Measurements from ENCODE around the gene LAMTOR1.

LAMTOR1 gene

GRCh38 chr11:72069787-72070251 is 33.3 kb downstream of the LAMTOR1 start:
- Histone ChIP-seq H3K4me3 (replicated peaks; ENCODE audit: low read depth, low read length) (peak overlapping the region; percentile 44), H3K27me3 (replicated peaks; ENCODE audit: control insufficient read depth, insufficient read depth, low read length) (no peaks in the 10 kb centered on the region), H3K36me3 (ENCODE audit: control insufficient read depth, insufficient read depth, low read length) (no peaks in the 10 kb centered on the region; the same call in 1 of the 2 replicates)
- DNase-seq (ENCODE audit: extremely low read depth, insufficient read length): peak; percentile 25
- TF ChIP-seq CTCF (IDR thresholded peaks at IDR 0.05; ENCODE audit: insufficient read depth, low read length, poor library complexity, severe bottlenecking): no peak

GRCh38 chr11:72069200-72069599 is 33.9 kb downstream of the LAMTOR1 start:
- no peak for DNase-seq (ENCODE audit: extremely low read depth, insufficient read length)
- H3K36me3 ChIP-seq (ENCODE audit: control insufficient read depth, insufficient read depth, low read length): no peaks in the 10 kb centered on the region; the same call in 1 of the 2 replicates
- H3K4me3 ChIP-seq (replicated peaks; ENCODE audit: low read depth, low read length): peak overlapping the region; percentile 44

GRCh38 chr11:72067676-72068075 is 35.4 kb downstream of the LAMTOR1 start:
- no peaks in the 10 kb centered on the region; the same call in 1 of the 2 replicates for H3K36me3 ChIP-seq (ENCODE audit: control insufficient read depth, insufficient read depth, low read length)
- TF ChIP-seq CTCF (IDR thresholded peaks at IDR 0.05; ENCODE audit: insufficient read depth, low read length, poor library complexity, severe bottlenecking): no peak
- no peak overlapping the region for H3K4me3 ChIP-seq (replicated peaks; ENCODE audit: low read depth, low read length)

More at GRCh38 chr11:72069200-72069599, 33.9 kb downstream of the LAMTOR1 start:
- no peaks in the 10 kb centered on the region for H3K27me3 ChIP-seq (replicated peaks; ENCODE audit: control insufficient read depth, insufficient read depth, low read length)
- no peak for TF ChIP-seq CTCF (IDR thresholded peaks at IDR 0.05; ENCODE audit: insufficient read depth, low read length, poor library complexity, severe bottlenecking)

GRCh38 chr11:72067266-72067665 is 35.8 kb downstream of the LAMTOR1 start:
- no peak overlapping the region for H3K4me3 ChIP-seq (replicated peaks; ENCODE audit: low read depth, low read length)
- no peaks in the 10 kb centered on the region; the same call in 1 of the 2 replicates for H3K36me3 ChIP-seq (ENCODE audit: control insufficient read depth, insufficient read depth, low read length)
- TF ChIP-seq CTCF (IDR thresholded peaks at IDR 0.05; ENCODE audit: insufficient read depth, low read length, poor library complexity, severe bottlenecking): no peak
- no peak for DNase-seq (ENCODE audit: extremely low read depth, insufficient read length)
- H3K27me3 ChIP-seq (replicated peaks; ENCODE audit: control insufficient read depth, insufficient read depth, low read length): no peaks in the 10 kb centered on the region

More at GRCh38 chr11:72067676-72068075, 35.4 kb downstream of the LAMTOR1 start:
- DNase-seq (ENCODE audit: extremely low read depth, insufficient read length): no peak
- H3K27me3 ChIP-seq (replicated peaks; ENCODE audit: control insufficient read depth, insufficient read depth, low read length): no peaks in the 10 kb centered on the region

GRCh38 chr11:72066855-72067254 is 36.2 kb downstream of the LAMTOR1 start:
- H3K36me3 ChIP-seq (ENCODE audit: control insufficient read depth, insufficient read depth, low read length): peaks cover under 1% of the 10 kb centered on the region; the same call in 1 of the 2 replicates
- H3K4me3 ChIP-seq (replicated peaks; ENCODE audit: low read depth, low read length): no peak overlapping the region
- TF ChIP-seq CTCF (IDR thresholded peaks at IDR 0.05; ENCODE audit: insufficient read depth, low read length, poor library complexity, severe bottlenecking): no peak
- H3K27me3 ChIP-seq (replicated peaks; ENCODE audit: control insufficient read depth, insufficient read depth, low read length): no peaks in the 10 kb centered on the region
- DNase-seq (ENCODE audit: extremely low read depth, insufficient read length): no peak
